Glutamatergic neuron (in vitro differentiated cells): Measurements from ENCODE around the gene ELAC1. TPM values are rescaled to one million over a fixed set of nuclear protein-coding genes. Genes with fewer than 3 reads are reported as not detected.

ENCODE experiments used
- DNase-seq: peaks from one replicate; pipeline ENCODE4 v3.0.0; 2022
- H3K27ac Mint-ChIP-seq: one replicate; pipeline ENCODE4 v1.8.0; 2020; ENCODE audit warnings: mild to moderate bottlenecking, mixed read lengths, inconsistent platforms; ENCODE audit not compliant: unreplicated experiment
- H3K27me3 Mint-ChIP-seq: one replicate; pipeline ENCODE4 v1.8.0; 2020; ENCODE audit warnings: mild to moderate bottlenecking, moderate library complexity, mixed read lengths, inconsistent platforms; ENCODE audit not compliant: unreplicated experiment
- H3K36me3 Mint-ChIP-seq: one replicate; pipeline ENCODE4 v1.8.0; 2020; ENCODE audit warnings: mild to moderate bottlenecking, mixed read lengths, inconsistent platforms; ENCODE audit not compliant: unreplicated experiment
- H3K4me1 Mint-ChIP-seq: one replicate; pipeline ENCODE4 v1.8.0; 2020; ENCODE audit warnings: mild to moderate bottlenecking, low read depth, mixed read lengths, inconsistent platforms; ENCODE audit not compliant: unreplicated experiment
- H3K4me3 Mint-ChIP-seq: one replicate; pipeline ENCODE4 v1.8.0; 2020; ENCODE audit warnings: mild to moderate bottlenecking, mixed read lengths, inconsistent platforms; ENCODE audit not compliant: unreplicated experiment
- H3K9me3 Mint-ChIP-seq: one replicate; pipeline ENCODE4 v1.8.0; 2020; ENCODE audit warnings: mild to moderate bottlenecking, moderate library complexity, mixed read lengths, inconsistent platforms; ENCODE audit not compliant: unreplicated experiment
- total RNA-seq: library from RNA; stranded (reverse); fragmentation: NEBNext Ultra II Directional; extraction: Animal tissue kit (Norgen Biotek cat#: 25700); gene quantifications from one replicate; pipeline ENCODE4 v1.2.1, GENCODE V29; 2021; ENCODE audit not compliant: unreplicated experiment
- TF ChIP-seq, protein P1 (sequence below): fragments of 200-600 bp; sonication (generic); IDR thresholded peaks from one replicate; pipeline ENCODE4 v1.5.0; 2021; ENCODE audit not compliant: partially characterized antibody, unreplicated experiment

Gene ELAC1
- total RNA-seq, 1 donor from 2014 or later, result 9.2 TPM

DNA sequence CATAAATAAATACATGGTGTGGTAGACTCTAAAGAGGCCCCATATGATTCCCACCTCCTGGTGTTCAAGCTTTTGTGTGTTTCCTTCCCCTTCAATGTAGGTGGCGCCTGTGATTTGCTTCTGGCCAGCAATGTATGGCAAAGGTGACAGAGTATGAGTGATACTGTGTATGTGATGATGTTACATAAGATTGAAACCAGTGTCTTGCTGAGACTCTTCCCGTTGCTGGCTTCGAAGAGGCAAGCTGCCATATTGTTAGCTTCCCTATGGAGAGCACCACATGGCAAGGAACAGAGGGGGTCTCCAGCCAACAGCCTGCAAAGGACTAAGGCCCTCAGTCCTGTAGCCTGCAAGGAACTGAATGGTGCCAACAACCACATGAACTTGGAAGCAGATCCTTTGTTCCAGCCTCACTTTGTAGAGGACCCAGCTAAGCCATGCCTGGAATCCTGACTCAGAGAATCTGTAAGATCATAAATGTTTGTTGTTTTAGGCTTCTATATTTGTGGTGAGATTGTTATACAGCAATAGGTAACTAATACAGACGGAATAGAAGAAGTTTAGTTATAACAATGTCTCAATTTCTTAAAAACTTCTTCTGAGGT, 60.5 kb downstream of the ELAC1 start:
- peaks cover 22% of the 10 kb centered on the region for H3K4me1 Mint-ChIP-seq
- peak overlapping the region; percentile 96 for H3K4me3 Mint-ChIP-seq
- TF ChIP-seq, protein P1, sequence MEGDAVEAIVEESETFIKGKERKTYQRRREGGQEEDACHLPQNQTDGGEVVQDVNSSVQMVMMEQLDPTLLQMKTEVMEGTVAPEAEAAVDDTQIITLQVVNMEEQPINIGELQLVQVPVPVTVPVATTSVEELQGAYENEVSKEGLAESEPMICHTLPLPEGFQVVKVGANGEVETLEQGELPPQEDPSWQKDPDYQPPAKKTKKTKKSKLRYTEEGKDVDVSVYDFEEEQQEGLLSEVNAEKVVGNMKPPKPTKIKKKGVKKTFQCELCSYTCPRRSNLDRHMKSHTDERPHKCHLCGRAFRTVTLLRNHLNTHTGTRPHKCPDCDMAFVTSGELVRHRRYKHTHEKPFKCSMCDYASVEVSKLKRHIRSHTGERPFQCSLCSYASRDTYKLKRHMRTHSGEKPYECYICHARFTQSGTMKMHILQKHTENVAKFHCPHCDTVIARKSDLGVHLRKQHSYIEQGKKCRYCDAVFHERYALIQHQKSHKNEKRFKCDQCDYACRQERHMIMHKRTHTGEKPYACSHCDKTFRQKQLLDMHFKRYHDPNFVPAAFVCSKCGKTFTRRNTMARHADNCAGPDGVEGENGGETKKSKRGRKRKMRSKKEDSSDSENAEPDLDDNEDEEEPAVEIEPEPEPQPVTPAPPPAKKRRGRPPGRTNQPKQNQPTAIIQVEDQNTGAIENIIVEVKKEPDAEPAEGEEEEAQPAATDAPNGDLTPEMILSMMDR, result no peak
- H3K36me3 Mint-ChIP-seq, result peaks cover 4% of the 10 kb centered on the region
- DNase-seq, result no peak
- peaks cover 10% of the 10 kb centered on the region for H3K27me3 Mint-ChIP-seq
- peak overlapping the region; percentile 64 for H3K27ac Mint-ChIP-seq
- H3K9me3 Mint-ChIP-seq, result peaks cover 11% of the 10 kb centered on the region

GRCh38 chr18:51029378-51029693, 61.5 kb downstream of the ELAC1 start:
- Mint-ChIP-seq H3K27ac (peak overlapping the region; percentile 98), H3K4me3 (peak overlapping the region; percentile 96), H3K9me3 (peaks cover 13% of the 10 kb centered on the region), H3K36me3 (no peaks in the 10 kb centered on the region), H3K4me1 (peaks cover 24% of the 10 kb centered on the region), H3K27me3 (peaks cover 10% of the 10 kb centered on the region)
- TF ChIP-seq, protein P1, result no peak
- DNase-seq, result no peak

DNA sequence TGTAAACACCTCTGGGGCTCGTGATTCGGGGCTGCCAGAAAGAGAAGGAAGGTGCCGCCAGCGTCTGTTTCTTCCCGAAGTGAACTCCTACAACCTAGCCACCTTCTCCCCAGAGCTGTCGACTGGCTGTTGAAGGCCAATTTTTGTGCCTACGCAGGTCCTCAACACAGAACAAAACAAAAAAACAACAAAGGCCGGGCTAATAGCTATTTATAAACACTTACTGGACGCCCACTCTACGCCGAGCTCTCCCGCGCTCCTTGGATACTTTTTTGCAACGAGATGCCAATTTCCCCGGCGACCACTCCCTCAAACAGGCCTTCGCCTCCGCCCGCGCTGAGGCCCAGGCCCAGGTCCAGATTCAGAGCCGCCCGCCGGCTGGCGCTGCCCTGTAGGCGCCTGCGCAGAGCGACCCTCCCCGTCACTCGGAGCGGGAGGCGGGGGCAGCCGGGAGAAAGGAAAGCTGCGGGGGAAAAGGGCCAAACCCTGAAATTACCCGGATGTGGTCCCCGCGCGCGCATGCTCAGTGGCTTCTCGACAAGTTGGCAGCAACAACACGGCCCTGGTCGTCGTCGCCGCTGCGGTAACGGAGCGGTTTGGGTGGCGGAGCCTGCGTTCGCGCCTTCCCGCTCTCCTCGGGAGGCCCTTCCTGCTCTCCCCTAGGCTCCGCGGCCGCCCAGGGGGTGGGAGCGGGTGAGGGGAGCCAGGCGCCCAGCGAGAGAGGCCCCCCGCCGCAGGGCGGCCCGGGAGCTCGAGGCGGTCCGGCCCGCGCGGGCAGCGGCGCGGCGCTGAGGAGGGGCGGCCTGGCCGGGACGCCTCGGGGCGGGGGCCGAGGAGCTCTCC, 62.1 kb downstream of the ELAC1 start, which contains the start of gene SMAD4:
TSS of gene SMAD4 (plus strand) at position 520 of the 843 bp plus-strand sequence. CDS start 16,834 bp downstream, outside the sequence.
- Mint-ChIP-seq H3K9me3 (peaks cover 13% of the 10 kb centered on the region), H3K4me3 (peak within 1 kb of the TSS; percentile 100), H3K27ac (peak within 1 kb of the TSS; percentile 98), H3K4me1 (peaks cover 27% of the 10 kb centered on the region), H3K36me3 (no peaks in the 10 kb centered on the region), H3K27me3 (peaks cover 10% of the 10 kb centered on the region)
- TF ChIP-seq, protein P1, result no peak
- peak; percentile 100 for DNase-seq

DNA sequence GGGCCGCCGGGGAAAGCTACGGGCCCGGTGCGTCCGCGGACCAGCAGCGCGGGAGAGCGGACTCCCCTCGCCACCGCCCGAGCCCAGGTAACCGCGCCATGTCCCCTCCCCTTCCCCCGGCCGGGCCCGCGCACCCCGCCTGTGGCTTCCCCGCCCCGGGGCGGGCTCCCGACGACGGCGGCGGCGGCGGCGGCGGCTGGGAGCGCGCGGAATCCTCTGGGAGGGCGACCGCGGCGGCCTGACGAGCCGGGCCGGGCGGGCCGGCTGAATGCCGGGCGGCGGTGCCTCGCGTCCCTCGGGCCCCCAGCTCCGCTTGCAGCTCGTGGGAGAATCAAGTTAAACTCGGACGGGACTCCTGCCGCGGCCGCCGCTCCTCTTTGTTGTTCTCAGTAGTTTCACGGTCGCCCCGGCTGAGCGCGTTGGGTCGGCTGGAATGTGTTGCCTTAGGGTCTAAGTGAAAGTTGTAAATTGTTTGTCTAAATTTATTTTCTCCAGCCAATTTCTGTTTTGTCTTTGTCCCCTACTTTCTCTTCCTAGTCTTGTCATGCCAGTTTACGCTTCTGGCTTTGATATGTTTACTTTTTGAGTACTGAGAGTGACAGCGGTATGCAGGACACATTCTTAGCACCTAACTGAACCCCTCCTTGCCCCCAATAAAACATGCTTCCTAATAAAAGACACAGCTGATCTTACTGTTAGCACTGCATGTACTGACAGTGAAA, 62.9 kb downstream of the ELAC1 start:
- peaks cover 13% of the 10 kb centered on the region for H3K9me3 Mint-ChIP-seq
- H3K27ac Mint-ChIP-seq, result peak overlapping the region; percentile 96
- H3K27me3 Mint-ChIP-seq, result peaks cover 10% of the 10 kb centered on the region
- H3K4me3 Mint-ChIP-seq, result peak overlapping the region; percentile 100
- peak; percentile 77 for DNase-seq
- H3K4me1 Mint-ChIP-seq, result peaks cover 29% of the 10 kb centered on the region
- H3K36me3 Mint-ChIP-seq, result no peaks in the 10 kb centered on the region
- TF ChIP-seq, protein P1, result no peak
